HFFc6 (cell line): ENCODE results near the gene DHX36. TPM values are rescaled to one million over a fixed set of nuclear protein-coding genes. Genes with fewer than 3 reads are reported as not detected.

Source experiments
- DNase-seq: peaks from one replicate; pipeline ENCODE4 v3.0.0-alpha.2; 2018
- H3K27ac Mint-ChIP-seq: 2 replicates; pipeline ENCODE4 v1.8.0; 2020; ENCODE audit warnings: mild to moderate bottlenecking, mixed read lengths
- H3K27me3 Mint-ChIP-seq: 2 replicates; pipeline ENCODE4 v1.8.0; 2021; ENCODE audit warnings: mild to moderate bottlenecking, moderate library complexity, mixed read lengths; ENCODE audit not compliant: insufficient read depth
- H3K36me3 Mint-ChIP-seq: 2 replicates; pipeline ENCODE4 v1.8.0; 2021; ENCODE audit warnings: low read depth, mixed read lengths
- H3K4me1 Mint-ChIP-seq: 2 replicates; pipeline ENCODE4 v1.8.0; 2020; ENCODE audit warnings: low read depth, mixed read lengths
- H3K4me3 Mint-ChIP-seq: 2 replicates; pipeline ENCODE4 v1.8.0; 2020; ENCODE audit warnings: mild to moderate bottlenecking, moderate library complexity, mixed read lengths
- H3K9me3 Mint-ChIP-seq: 2 replicates; pipeline ENCODE4 v1.8.0; 2020; ENCODE audit warnings: mild to moderate bottlenecking, mixed read lengths
- long read RNA-seq: library from polyadenylated mRNA; unstranded; transcript quantifications from one replicate; pipeline ENCODE4 v2.0.0, GENCODE V29; 2019
- total RNA-seq, 6 experiments: library from RNA; stranded (reverse); fragmentation: NEBNext Ultra II Directional; extraction: Animal tissue kit (Norgen Biotek cat#: 25700); gene quantifications; 2 replicates in 1 of 6; 3 replicates in 5 of 6; pipeline ENCODE4 v1.2.3, GENCODE V29; 2021
- TF ChIP-seq, protein P1 (sequence below): fragments of 200-600 bp; sonication (generic); IDR thresholded peaks from 2 replicates; pipeline ENCODE4 v1.5.0; 2021; ENCODE audit warnings: antibody characterized with exemption, mild to moderate bottlenecking

Gene DHX36, protein sequence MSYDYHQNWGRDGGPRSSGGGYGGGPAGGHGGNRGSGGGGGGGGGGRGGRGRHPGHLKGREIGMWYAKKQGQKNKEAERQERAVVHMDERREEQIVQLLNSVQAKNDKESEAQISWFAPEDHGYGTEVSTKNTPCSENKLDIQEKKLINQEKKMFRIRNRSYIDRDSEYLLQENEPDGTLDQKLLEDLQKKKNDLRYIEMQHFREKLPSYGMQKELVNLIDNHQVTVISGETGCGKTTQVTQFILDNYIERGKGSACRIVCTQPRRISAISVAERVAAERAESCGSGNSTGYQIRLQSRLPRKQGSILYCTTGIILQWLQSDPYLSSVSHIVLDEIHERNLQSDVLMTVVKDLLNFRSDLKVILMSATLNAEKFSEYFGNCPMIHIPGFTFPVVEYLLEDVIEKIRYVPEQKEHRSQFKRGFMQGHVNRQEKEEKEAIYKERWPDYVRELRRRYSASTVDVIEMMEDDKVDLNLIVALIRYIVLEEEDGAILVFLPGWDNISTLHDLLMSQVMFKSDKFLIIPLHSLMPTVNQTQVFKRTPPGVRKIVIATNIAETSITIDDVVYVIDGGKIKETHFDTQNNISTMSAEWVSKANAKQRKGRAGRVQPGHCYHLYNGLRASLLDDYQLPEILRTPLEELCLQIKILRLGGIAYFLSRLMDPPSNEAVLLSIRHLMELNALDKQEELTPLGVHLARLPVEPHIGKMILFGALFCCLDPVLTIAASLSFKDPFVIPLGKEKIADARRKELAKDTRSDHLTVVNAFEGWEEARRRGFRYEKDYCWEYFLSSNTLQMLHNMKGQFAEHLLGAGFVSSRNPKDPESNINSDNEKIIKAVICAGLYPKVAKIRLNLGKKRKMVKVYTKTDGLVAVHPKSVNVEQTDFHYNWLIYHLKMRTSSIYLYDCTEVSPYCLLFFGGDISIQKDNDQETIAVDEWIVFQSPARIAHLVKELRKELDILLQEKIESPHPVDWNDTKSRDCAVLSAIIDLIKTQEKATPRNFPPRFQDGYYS
- total RNA-seq: 10 to 100 TPM; 49.3 to 62.9 (median 55.7) TPM
- long read RNA-seq, partial matches to known transcripts: 6 of 11 reads
- long read RNA-seq, other reads (novel, unspliced or antisense): 1 of 11 reads

DNA sequence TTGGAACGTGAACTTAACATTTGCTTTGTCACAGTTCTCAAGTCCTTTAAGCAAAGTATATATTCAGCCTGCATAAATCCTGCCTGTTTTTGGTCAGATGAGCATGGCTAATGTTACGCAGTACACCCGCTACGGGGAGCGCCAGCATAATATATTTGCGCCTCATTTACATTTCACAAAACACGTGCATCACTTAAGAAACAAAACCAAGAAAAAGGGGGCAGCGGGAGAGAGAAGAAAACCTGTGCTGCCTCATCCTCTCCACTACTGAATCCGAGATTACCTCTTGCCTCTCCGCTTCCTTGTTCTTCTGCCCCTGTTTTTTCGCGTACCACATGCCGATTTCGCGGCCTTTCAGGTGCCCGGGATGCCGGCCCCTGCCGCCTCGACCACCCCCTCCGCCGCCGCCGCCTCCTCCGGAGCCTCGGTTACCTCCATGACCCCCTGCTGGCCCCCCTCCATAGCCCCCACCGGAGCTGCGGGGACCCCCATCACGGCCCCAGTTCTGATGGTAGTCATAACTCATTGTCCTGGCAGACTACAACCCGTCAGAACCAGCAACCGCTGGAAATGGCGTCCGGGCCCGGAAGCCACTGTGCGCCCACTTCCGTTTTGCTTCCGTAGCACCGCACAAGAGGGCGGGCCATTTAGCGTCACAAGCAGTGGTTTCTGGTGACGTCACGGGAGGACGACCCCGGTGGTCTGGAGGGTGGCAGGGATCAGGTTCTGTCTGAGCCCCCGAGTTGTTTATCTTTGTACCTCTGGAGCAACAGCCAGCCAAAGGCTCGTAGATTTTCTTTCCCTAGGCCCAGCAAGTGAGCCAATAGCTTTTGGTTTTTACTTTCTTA lies at the start of gene DHX36:
Gene DHX36 (minus strand): TSS at position 597 of the 848 bp plus-strand sequence. CDS start 71 bp downstream, at position 526.
- no peaks in the 10 kb centered on the region for H3K9me3 Mint-ChIP-seq
- H3K36me3 Mint-ChIP-seq: peaks cover 20% of the 10 kb centered on the region
- peaks cover 19% of the 10 kb centered on the region; the same call in 1 of the 2 replicates for H3K4me1 Mint-ChIP-seq
- TF ChIP-seq, protein P1, sequence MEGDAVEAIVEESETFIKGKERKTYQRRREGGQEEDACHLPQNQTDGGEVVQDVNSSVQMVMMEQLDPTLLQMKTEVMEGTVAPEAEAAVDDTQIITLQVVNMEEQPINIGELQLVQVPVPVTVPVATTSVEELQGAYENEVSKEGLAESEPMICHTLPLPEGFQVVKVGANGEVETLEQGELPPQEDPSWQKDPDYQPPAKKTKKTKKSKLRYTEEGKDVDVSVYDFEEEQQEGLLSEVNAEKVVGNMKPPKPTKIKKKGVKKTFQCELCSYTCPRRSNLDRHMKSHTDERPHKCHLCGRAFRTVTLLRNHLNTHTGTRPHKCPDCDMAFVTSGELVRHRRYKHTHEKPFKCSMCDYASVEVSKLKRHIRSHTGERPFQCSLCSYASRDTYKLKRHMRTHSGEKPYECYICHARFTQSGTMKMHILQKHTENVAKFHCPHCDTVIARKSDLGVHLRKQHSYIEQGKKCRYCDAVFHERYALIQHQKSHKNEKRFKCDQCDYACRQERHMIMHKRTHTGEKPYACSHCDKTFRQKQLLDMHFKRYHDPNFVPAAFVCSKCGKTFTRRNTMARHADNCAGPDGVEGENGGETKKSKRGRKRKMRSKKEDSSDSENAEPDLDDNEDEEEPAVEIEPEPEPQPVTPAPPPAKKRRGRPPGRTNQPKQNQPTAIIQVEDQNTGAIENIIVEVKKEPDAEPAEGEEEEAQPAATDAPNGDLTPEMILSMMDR: no peak
- DNase-seq: peak; percentile 84
- H3K27ac Mint-ChIP-seq: peak within 1 kb of the TSS; percentile 98
- H3K27me3 Mint-ChIP-seq: no peaks in the 10 kb centered on the region; the same call in 1 of the 2 replicates
- H3K4me3 Mint-ChIP-seq: peak within 1 kb of the TSS; percentile 94

DNA sequence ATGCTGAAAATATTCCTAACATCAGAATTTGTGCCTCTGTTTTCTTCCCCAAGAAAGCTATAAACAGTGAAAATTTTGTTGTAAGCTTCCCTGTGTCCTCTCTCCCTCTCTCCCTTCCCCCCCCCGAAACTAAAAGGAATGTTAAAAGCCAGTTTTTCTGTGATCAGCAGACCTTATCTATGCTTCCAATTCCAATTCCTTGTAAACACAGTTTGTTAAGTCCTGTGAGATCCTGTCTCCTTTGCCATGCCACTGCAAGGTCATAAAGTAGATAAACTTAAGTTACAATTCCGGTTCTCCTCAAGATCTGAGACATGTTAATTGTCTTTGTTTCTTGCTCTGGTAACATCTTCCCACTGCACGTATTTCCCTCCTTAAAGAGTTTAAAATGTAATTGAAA lies 42.9 kb upstream of the DHX36 start:
- TF ChIP-seq, protein P1: no peak
- Mint-ChIP-seq H3K36me3 (no peaks in the 10 kb centered on the region), H3K27me3 (no peaks in the 10 kb centered on the region), H3K4me1 (no peaks in the 10 kb centered on the region), H3K4me3 (no peak overlapping the region), H3K27ac (no peak overlapping the region), H3K9me3 (peaks cover 45% of the 10 kb centered on the region)
- DNase-seq: no peak

DNA sequence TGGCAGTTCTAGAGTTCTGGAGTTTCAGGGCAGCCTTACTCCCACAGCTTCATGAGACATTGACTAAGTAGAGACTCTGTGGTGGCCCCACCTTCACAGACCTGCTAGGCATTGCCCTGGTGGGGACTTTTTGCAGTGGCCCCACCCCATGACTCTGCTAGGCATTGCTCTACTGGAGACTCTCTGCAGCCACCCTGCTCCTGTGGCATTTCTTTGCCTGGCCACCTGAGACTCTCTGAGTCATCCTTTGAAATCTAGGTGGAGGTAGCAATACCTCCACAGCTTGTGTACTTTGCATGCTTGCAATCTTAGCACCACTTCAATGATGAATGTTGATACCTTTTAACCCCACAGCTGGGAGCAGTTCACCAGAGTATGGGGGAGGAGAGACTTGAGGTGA lies 40.6 kb upstream of the DHX36 start:
- Mint-ChIP-seq H3K9me3 (peaks cover 37% of the 10 kb centered on the region), H3K27me3 (no peaks in the 10 kb centered on the region), H3K27ac (no peak overlapping the region), H3K4me1 (no peaks in the 10 kb centered on the region), H3K36me3 (no peaks in the 10 kb centered on the region), H3K4me3 (no peak overlapping the region)
- DNase-seq: no peak
- TF ChIP-seq, protein P1: no peak

DNA sequence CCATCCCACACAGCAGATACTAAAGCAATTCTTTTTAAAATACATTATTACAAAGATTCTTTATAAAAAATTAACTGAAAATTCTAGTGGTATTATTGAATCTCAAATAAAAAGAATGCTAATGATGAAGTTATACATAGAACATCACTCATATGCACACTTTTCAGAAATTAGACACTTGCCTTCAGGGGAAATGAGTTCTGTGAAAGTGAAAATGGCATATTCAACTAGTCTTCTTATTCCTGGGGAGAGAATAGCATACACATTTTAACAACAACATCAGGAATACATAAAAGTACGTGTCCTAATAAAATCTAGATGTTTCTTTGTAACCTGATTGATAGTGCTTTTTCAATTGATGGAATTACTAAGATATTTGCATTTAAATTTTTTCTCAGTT lies 36.8 kb upstream of the DHX36 start:
- H3K27me3 Mint-ChIP-seq: no peaks in the 10 kb centered on the region

More for the DNA sequence above, 36.8 kb upstream of the DHX36 start:
- no peak overlapping the region for H3K27ac Mint-ChIP-seq
- H3K36me3 Mint-ChIP-seq: no peaks in the 10 kb centered on the region
- no peak overlapping the region for H3K4me3 Mint-ChIP-seq
- H3K9me3 Mint-ChIP-seq: peaks cover 26% of the 10 kb centered on the region
- no peak for DNase-seq
- H3K4me1 Mint-ChIP-seq: no peaks in the 10 kb centered on the region
- TF ChIP-seq, protein P1: no peak
